GM06990 (cell line): Measurements from ENCODE around the gene RAI14.

Experiments
- DNase-seq: peaks from one replicate; pipeline ENCODE4 v3.0.0-alpha.2; 2011; ENCODE audit not compliant: insufficient read length; ENCODE audit errors: extremely low read depth
- H3K27me3 ChIP-seq: replicated peaks from 2 replicates; pipeline ENCODE4 v1.6.0; 2011; ENCODE audit warnings: low read length; ENCODE audit not compliant: control insufficient read depth, insufficient read depth
- H3K36me3 ChIP-seq: 2 replicates; pipeline ENCODE4 v1.5.1; 2011; ENCODE audit warnings: low read length; ENCODE audit not compliant: control insufficient read depth, insufficient read depth
- H3K4me3 ChIP-seq: replicated peaks from 2 replicates; pipeline ENCODE4 v1.5.1; 2011; ENCODE audit warnings: low read depth, mild to moderate bottlenecking, control low read depth, low read length
- TF ChIP-seq, protein P1 (sequence below): IDR thresholded peaks from 2 replicates; pipeline ENCODE4 v1.5.1; 2011; ENCODE audit warnings: low read length, control low read depth, mild to moderate bottlenecking, inconsistent platforms; ENCODE audit not compliant: insufficient read depth, poor library complexity, severe bottlenecking

Gene RAI14

GRCh38 chr5:34715711-34716110 lies 59.6 kb downstream of the RAI14 start:
- no peak for DNase-seq

DNA sequence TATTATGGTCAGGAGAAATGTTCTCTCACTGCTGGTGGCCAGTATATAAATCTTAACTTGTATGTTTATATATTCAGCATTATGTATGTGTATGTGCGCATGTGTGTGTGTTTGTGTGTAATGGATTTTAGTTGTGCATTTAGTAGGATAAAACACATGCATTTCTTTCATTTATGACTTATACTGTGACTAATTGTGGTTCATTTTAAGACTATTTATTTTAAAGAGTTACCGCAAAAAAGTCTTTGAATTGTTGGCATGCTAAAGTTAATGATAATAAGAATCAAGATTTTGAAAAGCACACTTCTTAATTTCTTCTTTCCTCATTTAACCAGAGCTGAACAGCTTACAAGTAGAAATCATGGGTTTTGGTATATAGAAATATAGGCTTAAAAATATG lies 60.9 kb downstream of the RAI14 start:
- Histone ChIP-seq H3K27me3 (no peaks in the 10 kb centered on the region), H3K4me3 (no peak overlapping the region), H3K36me3 (no peaks in the 10 kb centered on the region)
- no peak for DNase-seq
- TF ChIP-seq, protein P1, sequence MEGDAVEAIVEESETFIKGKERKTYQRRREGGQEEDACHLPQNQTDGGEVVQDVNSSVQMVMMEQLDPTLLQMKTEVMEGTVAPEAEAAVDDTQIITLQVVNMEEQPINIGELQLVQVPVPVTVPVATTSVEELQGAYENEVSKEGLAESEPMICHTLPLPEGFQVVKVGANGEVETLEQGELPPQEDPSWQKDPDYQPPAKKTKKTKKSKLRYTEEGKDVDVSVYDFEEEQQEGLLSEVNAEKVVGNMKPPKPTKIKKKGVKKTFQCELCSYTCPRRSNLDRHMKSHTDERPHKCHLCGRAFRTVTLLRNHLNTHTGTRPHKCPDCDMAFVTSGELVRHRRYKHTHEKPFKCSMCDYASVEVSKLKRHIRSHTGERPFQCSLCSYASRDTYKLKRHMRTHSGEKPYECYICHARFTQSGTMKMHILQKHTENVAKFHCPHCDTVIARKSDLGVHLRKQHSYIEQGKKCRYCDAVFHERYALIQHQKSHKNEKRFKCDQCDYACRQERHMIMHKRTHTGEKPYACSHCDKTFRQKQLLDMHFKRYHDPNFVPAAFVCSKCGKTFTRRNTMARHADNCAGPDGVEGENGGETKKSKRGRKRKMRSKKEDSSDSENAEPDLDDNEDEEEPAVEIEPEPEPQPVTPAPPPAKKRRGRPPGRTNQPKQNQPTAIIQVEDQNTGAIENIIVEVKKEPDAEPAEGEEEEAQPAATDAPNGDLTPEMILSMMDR: no peak

More at GRCh38 chr5:34715711-34716110, 59.6 kb downstream of the RAI14 start:
- Histone ChIP-seq H3K36me3 (no peaks in the 10 kb centered on the region), H3K27me3 (no peaks in the 10 kb centered on the region), H3K4me3 (no peak overlapping the region)
- TF ChIP-seq, protein P1: no peak

DNA sequence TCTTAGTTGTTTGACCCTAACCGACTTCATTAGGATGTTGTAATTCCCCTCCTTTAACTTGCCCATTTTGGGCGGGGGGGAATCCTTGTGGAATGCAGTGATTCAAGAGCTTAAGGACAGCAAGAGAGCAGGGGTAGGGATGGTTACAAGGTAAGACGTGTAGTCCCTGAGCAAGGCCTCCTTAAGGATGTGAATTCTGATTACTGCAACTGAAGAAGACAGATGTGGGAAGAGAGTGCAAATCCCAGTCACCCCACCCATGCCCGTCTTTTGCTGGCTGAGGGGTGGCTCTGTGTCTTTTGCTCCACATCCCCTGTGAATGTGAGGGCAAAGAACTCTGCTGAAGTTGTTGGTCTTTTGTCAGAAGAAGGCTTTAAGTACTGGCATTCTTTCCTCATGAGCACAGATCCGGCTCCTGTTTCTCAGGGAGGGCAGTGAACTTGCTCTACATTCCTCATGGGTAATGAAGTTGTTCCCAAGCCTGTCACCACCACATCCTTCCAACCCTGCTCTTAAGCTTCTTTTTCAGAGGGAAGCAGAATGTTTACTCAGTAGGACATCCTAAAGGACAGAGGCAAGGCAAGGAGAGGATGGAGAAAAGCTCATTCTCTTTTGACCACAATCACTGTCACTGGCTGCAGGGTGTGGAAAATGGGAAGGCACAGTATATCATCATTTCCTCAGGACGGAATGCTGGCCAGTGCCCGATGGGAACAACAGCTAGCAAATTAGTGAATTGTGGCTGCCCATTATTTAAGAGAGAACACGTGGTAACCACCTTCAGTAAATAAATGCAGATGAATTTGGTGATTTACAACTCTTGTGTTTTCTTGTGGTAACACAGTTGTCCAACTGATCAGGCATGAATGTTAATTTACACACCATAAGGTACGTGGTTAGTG lies 61.5 kb downstream of the RAI14 start:
- Histone ChIP-seq H3K4me3 (no peak overlapping the region), H3K27me3 (no peaks in the 10 kb centered on the region), H3K36me3 (no peaks in the 10 kb centered on the region)
- TF ChIP-seq, protein P1: no peak
- DNase-seq: no peak

GRCh38 chr5:34718516-34718915 lies 62.4 kb downstream of the RAI14 start:
- H3K27me3 ChIP-seq: no peaks in the 10 kb centered on the region
- no peaks in the 10 kb centered on the region for H3K36me3 ChIP-seq
- no peak for DNase-seq
- TF ChIP-seq, protein P1: no peak
- H3K4me3 ChIP-seq: no peak overlapping the region

DNA sequence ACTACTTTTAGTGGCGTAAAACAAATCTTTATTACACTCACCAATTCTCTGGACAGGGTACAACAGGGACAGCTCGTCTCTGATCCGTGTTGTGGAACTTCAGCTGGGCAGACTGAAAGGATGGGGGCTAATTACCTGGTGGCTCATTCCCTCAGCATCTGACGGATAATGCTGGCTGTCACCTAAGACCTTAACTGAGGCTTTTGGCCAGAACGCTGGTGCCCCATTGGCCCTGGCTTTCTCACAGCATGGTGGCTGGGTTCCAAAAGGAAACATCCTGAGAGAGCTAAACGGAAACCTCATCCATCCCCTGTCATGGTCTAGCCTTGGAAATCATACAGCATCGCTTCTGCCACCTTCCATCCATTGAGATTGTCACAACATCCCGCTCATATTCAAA lies 62.9 kb downstream of the RAI14 start:
- TF ChIP-seq, protein P1: no peak
- Histone ChIP-seq H3K36me3 (no peaks in the 10 kb centered on the region), H3K27me3 (no peaks in the 10 kb centered on the region), H3K4me3 (no peak overlapping the region)
- no peak for DNase-seq
